Activated naive CD4-positive, alpha-beta T cell (primary cell): Measurements from ENCODE around the gene RNF40.
"Not testable (repeated sequence)": the region's sequence is repeated elsewhere in the genome, so short reads cannot be mapped to it uniquely, and the experiment has no call there.

ENCODE experiments used
- DNase-seq, 4 experiments: peaks; one replicate each; lab custom pipeline; 2025; lab: John Stamatoyannopoulos, UW

The RNF40 gene

DNA sequence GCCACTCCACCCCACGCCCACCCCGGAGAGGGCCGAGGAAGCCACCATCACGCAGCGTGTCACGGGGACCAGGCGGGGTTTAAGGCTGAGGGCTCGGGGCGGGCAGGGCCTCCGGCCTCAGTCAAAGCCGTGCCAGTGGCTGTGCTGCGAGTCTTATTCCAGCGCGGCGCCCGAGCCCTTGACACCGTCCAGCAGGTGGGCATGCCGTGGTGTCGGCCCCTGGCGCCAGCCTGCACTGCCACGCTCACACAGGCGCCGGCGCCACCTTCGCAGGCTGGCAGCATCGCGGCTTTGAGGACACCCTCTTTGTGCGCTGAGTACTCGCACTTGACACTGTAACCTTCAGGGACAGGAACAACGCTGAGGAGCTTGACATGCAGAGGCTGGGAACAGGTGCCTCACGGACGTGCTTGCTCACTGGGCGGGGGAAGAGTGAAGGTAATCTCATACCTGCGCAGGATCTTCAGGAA, 58.9 kb downstream of the RNF40 start:
- no peak for DNase-seq

GRCh38 chr16:30821441-30821840, 59.3 kb downstream of the RNF40 start:
- DNase-seq: not testable (repeated sequence)

DNA sequence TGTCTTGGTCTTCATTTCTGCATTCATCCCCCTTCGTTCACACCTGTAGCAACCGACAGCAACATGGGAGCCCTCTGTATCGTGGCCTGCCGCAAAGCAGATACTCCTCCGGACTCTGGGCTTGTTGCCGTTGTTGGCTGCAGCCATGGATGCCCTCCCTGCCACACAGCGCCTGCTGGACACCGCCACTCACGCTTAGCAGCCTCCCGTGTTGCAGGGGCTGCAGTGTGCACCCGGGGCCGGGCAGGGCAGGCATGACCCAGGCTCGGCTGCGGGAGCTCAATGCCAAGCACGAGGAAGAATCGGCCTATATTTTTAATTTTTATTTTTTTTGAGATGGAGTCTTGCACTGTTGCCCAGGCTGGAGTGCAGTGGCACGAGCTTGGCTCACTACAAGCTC, 59.8 kb downstream of the RNF40 start:
- no peak for DNase-seq
